ENCODE results near the gene GUSB. TPM values are rescaled to one million over a fixed set of nuclear protein-coding genes. Genes with fewer than 3 reads are reported as not detected.

Gene GUSB
- polyA plus RNA-seq, 1 of the 3 experiments (the other 2 are of a cell fraction) = 96.9 TPM

DNA sequence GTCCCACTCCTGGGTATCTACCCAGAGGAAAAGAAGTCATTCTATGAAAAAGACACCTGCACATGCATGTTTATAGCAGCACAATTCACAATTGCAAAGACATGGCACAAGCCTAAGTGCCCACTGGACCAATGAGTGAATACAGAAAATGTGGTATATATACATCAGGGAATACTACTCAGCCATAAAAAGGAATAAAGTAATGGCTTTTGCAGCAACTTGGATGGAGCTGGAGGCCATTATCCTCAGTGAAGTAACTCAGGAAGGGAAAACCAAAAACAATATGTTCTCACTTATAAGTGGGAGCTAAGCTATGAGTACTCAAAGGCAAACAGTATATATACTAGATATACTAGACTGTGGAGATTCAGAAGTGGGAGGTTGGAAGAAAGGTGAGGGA, 55.4 kb downstream of the GUSB start:
- no peaks in the 10 kb centered on the region for H3K9me3 ChIP-seq
- DNase-seq = no peak
- H3K9ac ChIP-seq = no peak overlapping the region
- ChIA-PET CTCF (no interaction called here), POLR2A (no interaction called here)
- H3K4me3 ChIP-seq (ENCODE audit: low read depth in 2 of 2, low read length in 1 of 2) = no peak overlapping the region
- H3F3A ChIP-seq (replicated peaks; ENCODE audit: insufficient read depth) = no peaks in the 10 kb centered on the region
- TF ChIP-seq ELF1 (IDR thresholded peaks at IDR 0.05) = no peak
- no peak for TF ChIP-seq TCF12 (IDR thresholded peaks at IDR 0.05)
- TF ChIP-seq IRF3 (IDR thresholded peaks at IDR 0.05; ENCODE audit: low read depth, low read length) = no peak
- TF ChIP-seq RFX5 (IDR thresholded peaks at IDR 0.05; ENCODE audit: low read length) = no peak
- no peak for TF ChIP-seq REST (IDR thresholded peaks at IDR 0.05; ENCODE audit: low read depth, low read length)
- TF ChIP-seq RCOR1 (IDR thresholded peaks at IDR 0.05; ENCODE audit: low read length) = no peak
- TF ChIP-seq USF1 (IDR thresholded peaks at IDR 0.05; ENCODE audit: borderline replicate concordance, low read depth) = no peak
- TF ChIP-seq EZH2phosphoT487 (IDR thresholded peaks at IDR 0.05; ENCODE audit: borderline replicate concordance, low read depth) = no peak
- TF ChIP-seq SIN3A (IDR thresholded peaks at IDR 0.05; ENCODE audit: borderline replicate concordance, low read depth, low read length) = no peak
- TF ChIP-seq RXRA (IDR thresholded peaks at IDR 0.05; ENCODE audit: borderline replicate concordance, low read depth) = no peak
- TF ChIP-seq CHD2 (IDR thresholded peaks at IDR 0.05; ENCODE audit: low read length, partially characterized antibody) = no peak
- TF ChIP-seq USF2 (IDR thresholded peaks at IDR 0.05; ENCODE audit: borderline replicate concordance, low read depth, low read length) = no peak
- TF ChIP-seq, protein P1, sequence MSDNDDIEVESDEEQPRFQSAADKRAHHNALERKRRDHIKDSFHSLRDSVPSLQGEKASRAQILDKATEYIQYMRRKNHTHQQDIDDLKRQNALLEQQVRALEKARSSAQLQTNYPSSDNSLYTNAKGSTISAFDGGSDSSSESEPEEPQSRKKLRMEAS (IDR thresholded peaks at IDR 0.05; ENCODE audit: low read depth) = no peak
- TF ChIP-seq, protein P2, sequence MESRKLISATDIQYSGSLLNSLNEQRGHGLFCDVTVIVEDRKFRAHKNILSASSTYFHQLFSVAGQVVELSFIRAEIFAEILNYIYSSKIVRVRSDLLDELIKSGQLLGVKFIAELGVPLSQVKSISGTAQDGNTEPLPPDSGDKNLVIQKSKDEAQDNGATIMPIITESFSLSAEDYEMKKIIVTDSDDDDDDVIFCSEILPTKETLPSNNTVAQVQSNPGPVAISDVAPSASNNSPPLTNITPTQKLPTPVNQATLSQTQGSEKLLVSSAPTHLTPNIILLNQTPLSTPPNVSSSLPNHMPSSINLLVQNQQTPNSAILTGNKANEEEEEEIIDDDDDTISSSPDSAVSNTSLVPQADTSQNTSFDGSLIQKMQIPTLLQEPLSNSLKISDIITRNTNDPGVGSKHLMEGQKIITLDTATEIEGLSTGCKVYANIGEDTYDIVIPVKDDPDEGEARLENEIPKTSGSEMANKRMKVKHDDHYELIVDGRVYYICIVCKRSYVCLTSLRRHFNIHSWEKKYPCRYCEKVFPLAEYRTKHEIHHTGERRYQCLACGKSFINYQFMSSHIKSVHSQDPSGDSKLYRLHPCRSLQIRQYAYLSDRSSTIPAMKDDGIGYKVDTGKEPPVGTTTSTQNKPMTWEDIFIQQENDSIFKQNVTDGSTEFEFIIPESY (IDR thresholded peaks at IDR 0.05; ENCODE audit: borderline replicate concordance, low read depth) = no peak
- TF ChIP-seq TAF1 (IDR thresholded peaks at IDR 0.05; ENCODE audit: borderline replicate concordance, low read depth, low read length) = no peak
- no peak for TF ChIP-seq POLR2AphosphoS5 (IDR thresholded peaks at IDR 0.05; ENCODE audit: low read depth, low read length)
- no peak for TF ChIP-seq SMC3 (IDR thresholded peaks at IDR 0.05; ENCODE audit: low read depth, low read length)
- no peak overlapping the region for H2AFZ ChIP-seq (ENCODE audit: low read depth)
- H4K20me1 ChIP-seq (ENCODE audit: insufficient read depth) = peaks cover 6% of the 10 kb centered on the region; the same call in 1 of the 2 replicates
- no peak overlapping the region for H3K27ac ChIP-seq (ENCODE audit: low read depth in 2 of 2, low read length in 1 of 2)
- H3K79me2 ChIP-seq (ENCODE audit: insufficient read depth) = peaks cover 43% of the 10 kb centered on the region; the same call in 1 of the 2 replicates
- no peak overlapping the region for H3K4me2 ChIP-seq
- no peaks in the 10 kb centered on the region for H3K36me3 ChIP-seq (replicated peaks in 1 of 2; ENCODE audit: control insufficient read depth in 1 of 2, insufficient read depth in 2 of 2, low read length in 1 of 2)
- no peaks in the 10 kb centered on the region for H3K9me2 ChIP-seq
- no peaks in the 10 kb centered on the region for H3K27me3 ChIP-seq (ENCODE audit: insufficient read depth)
- no peaks in the 10 kb centered on the region for H3K4me1 ChIP-seq (ENCODE audit: control insufficient read depth in 1 of 2, insufficient read depth in 2 of 2, low read depth in 1 of 2, low read length in 1 of 2)
